Lung (tissue), 12 donors: Measurements from ENCODE around the gene USP54. TPM values are rescaled to one million over a fixed set of nuclear protein-coding genes. Genes with fewer than 3 reads are reported as not detected.

Experiments used
- ATAC-seq: fragments of 200-7000 bp; cut with Tn5 transposase; one replicate; pipeline ENCODE4 v1.9.1; 2020; ENCODE audit warnings: moderate number of reproducible peaks; ENCODE audit not compliant: insufficient read depth, low FRiP score
- DNase-seq, 3 donors: peaks; one replicate each; pipeline ENCODE4 v3.0.0-alpha.2; 2013 to 2017
- H3K27ac ChIP-seq, 2 donors: one replicate each; pipeline ENCODE4 v1.5.1; 2013; ENCODE audit warnings: mild to moderate bottlenecking in 2 of 2, moderate library complexity in 2 of 2, control low read depth in 1 of 2, inconsistent platforms in 1 of 2, low read depth in 1 of 2, low read length in 1 of 2
- H3K27me3 ChIP-seq, 3 donors: one replicate each; pipeline ENCODE4 v1.5.1; 2013; ENCODE audit warnings: low read length in 2 of 3; ENCODE audit not compliant: control insufficient read depth in 3 of 3, insufficient read depth in 3 of 3
- H3K36me3 ChIP-seq, 4 donors: one replicate each; pipeline ENCODE4 v1.5.1; 2013; ENCODE audit warnings: low read length in 4 of 4, mild to moderate bottlenecking in 1 of 4, moderate library complexity in 1 of 4; ENCODE audit not compliant: control insufficient read depth in 4 of 4, insufficient read depth in 4 of 4
- H3K4me1 ChIP-seq, 5 donors: one replicate each; pipeline ENCODE4 v1.5.1; 2013; ENCODE audit warnings: low read length in 5 of 5, mild to moderate bottlenecking in 2 of 5, moderate library complexity in 1 of 5; ENCODE audit not compliant: control insufficient read depth in 5 of 5, insufficient read depth in 5 of 5
- H3K4me3 ChIP-seq: one replicate; pipeline ENCODE4 v1.5.1; 2013; ENCODE audit warnings: mild to moderate bottlenecking, control low read depth, moderate library complexity
- H3K9ac ChIP-seq, 2 donors: one replicate each; pipeline ENCODE4 v1.5.1; 2013; ENCODE audit warnings: low read length in 2 of 2, control low read depth in 1 of 2; ENCODE audit not compliant: insufficient read depth in 1 of 2
- H3K9me3 ChIP-seq, 4 donors: one replicate each; pipeline ENCODE4 v1.5.1; 2013; ENCODE audit warnings: low read length in 3 of 4, mild to moderate bottlenecking in 1 of 4, moderate library complexity in 1 of 4; ENCODE audit not compliant: control insufficient read depth in 4 of 4, insufficient read depth in 3 of 4
- CTCF ChIP-seq: IDR thresholded peaks from 2 replicates; pipeline ENCODE4 v1.5.1; 2012; ENCODE audit warnings: mild to moderate bottlenecking; ENCODE audit errors: control extremely low read depth, extremely low read depth
- WGBS, 2 donors: extraction: QIAGEN DNeasy Blood & Tissue Kit; methylation state at CpG; one replicate each; pipeline ENCODE4 v1.1.7; 2013; 5-methylcytosine and 5-hydroxymethylcytosine counted together
- polyA plus RNA-seq, 2 donors: library from polyadenylated mRNA; stranded (reverse); fragments of 200-250 nt; gene quantifications; one replicate each; pipeline ENCODE4 v1.2.1, GENCODE V29; 2013
- total RNA-seq, 2 donors: library from RNA; depleted of rRNA in 1 of 2; stranded (reverse); fragments of >200 nt in 1 of 2; gene quantifications; one replicate each; pipeline ENCODE4 v1.2.1, GENCODE V29; 2014 to 2021
- donor health status: control.
- donor health status: control.
- donor health status: Bipolar disorder and iron deficiency.
- donor health status: healthy.
- donor health status: DM: yes; HTN: yes; CAD: no.

USP54 gene
- total and polyA plus RNA-seq, 4 donors, result 19.7 to 165 (median 62.9) TPM

GRCh38 chr10:73593812-73594211 lies 2.7 kb upstream of the USP54 start:
- Histone ChIP-seq H3K27ac (no peak overlapping the region), H3K27me3 (no peaks in the 10 kb centered on the region), H3K4me1 (peaks cover 2 to 29% (median 7%) of the 10 kb centered on the region in 5 donors), H3K9me3 (no peaks in the 10 kb centered on the region), H3K36me3 (no peaks in the 10 kb centered on the region), H3K9ac (no peak overlapping the region), H3K4me3 (no peak overlapping the region)
- DNase-seq, result no peak
- 80 to 85% methylated on average over 5 of the region's 5 CpGs for WGBS, 2 donors
- ATAC-seq, result no peak
- no peak for TF ChIP-seq CTCF

- 96 to 99% methylated on average over 4 of the region's 4 CpGs for whole genome bisulfite sequencing, 2 donors
- no peak for DNase-seq
- no peak for TF ChIP-seq CTCF
Measured at GRCh38 chr10:73593110-73593509, 2.0 kb upstream of the USP54 start.

DNA sequence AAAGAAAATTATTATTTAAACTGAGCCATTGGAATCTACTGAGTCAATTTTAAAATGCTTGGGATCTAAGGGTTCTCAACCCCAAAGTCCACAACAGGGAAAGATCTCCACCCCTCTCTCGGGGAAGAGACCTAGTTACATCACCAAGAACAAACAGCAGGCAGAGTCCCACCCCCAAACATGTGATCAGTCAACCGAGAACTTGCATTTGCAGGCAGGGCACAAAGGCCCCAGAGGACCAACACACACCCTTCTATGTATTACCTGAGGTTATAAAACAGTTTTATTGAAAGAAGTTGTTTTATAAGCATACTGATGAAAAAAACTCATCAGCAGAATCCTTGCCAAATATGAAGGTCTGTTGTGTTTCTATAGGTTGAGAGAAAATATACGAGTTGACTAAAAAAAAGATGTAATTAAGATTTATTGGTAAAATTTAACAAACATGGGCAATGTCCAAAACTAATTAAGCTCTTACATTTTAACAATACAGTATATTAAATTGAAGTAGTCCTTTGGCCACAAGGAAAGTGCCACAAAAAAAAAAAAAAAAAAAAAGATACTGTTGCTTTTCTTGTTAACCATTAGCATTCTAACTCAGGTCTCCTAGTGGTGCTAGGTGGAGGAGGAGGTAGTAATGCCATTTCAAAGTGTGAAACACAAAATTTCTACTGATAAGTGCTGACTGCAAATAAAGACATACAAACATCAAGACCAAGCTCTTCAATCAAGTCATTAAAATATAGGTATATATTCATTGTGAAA lies 975 bp upstream of the USP54 start:
- DNase-seq (peak; percentile 63 to 80 (median 69)), ATAC-seq (peak; percentile 71)
- WGBS, 2 donors, result 28 to 34% methylated on average over 3 of the region's 3 CpGs
- TF ChIP-seq CTCF, result no peak
- no peaks in the 10 kb centered on the region for H3K36me3 ChIP-seq
- no peaks in the 10 kb centered on the region for H3K27me3 ChIP-seq
- peak overlapping the region in 1 of 2 donors; percentile 76 for H3K9ac ChIP-seq
- peaks cover 2 to 33% (median 7%) of the 10 kb centered on the region in 5 donors for H3K4me1 ChIP-seq
- no peaks in the 10 kb centered on the region for H3K9me3 ChIP-seq
- H3K27ac ChIP-seq, result peak overlapping the region in 1 of 2 donors; percentile 42
- H3K4me3 ChIP-seq, result no peak overlapping the region

More at GRCh38 chr10:73593110-73593509, 2.0 kb upstream of the USP54 start:
- Histone ChIP-seq H3K27me3 (no peaks in the 10 kb centered on the region), H3K9ac (no peak overlapping the region), H3K4me1 (peaks cover 2 to 32% (median 7%) of the 10 kb centered on the region in 5 donors), H3K27ac (no peak overlapping the region), H3K9me3 (no peaks in the 10 kb centered on the region), H3K36me3 (no peaks in the 10 kb centered on the region), H3K4me3 (no peak overlapping the region)
- ATAC-seq, result no peak
